ENCODE measurements around the gene CD2AP.

Gene CD2AP

DNA sequence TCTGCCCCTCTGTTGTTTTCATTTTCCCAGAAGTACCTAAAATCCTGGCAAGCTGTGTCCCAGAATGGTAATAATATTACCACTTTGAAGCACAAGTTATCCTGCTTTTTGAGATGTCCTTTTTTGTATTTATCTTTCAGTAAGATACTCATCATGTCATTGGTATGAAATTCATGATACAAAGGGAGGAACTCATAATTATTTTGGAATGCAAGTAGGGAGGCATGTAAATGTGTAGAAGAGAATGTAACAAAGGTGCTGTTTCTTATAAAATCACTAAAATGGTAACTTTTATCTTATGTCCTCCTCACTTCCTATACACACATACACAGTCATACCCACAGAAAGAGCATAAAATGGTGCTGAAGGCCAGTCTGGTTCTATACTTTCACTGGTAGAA is 109.9 kb downstream of the CD2AP start (continued):
- TF ChIP-seq CSDC2 (CRISPR knock-in tag; IDR thresholded peaks at IDR 0.05) (no peak), ZFP3 (CRISPR knock-in tag; IDR thresholded peaks at IDR 0.05) (no peak), SNAI2 (CRISPR knock-in tag; IDR thresholded peaks at IDR 0.05) (no peak)

DNA sequence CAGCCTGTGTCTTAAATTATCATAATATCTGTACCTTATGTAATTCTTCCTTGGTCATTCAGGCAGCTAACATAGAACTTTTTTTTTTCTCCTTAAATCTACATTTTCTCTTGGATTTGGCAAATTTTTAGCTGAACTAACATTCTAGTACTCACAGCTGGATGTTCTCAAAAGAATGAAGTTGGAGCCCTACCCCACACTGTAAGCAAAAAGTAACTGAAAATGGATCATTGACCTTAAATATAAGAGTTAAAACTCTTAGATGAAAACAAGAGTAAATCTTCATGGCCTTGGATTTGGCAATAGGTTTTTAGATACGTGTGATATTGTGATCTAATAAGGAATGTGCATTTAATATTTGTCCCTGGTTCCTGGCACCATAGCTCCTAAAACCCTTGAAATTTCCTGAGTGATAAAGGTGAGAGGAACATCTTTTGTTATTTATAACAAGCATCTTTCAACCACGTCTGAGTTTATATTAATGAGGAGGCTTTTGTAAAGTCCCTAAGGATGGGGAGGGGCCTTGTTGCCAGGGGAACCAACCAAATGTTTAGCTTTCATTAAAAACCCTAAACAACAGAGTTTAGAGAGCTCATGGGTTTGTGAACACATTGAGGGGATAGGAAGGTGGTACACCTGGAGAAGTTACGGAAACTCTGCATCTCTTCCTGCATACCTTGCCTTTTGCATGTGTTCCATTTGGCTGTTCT is 114.7 kb downstream of the CD2AP start:
- TF ChIP-seq, protein P1, sequence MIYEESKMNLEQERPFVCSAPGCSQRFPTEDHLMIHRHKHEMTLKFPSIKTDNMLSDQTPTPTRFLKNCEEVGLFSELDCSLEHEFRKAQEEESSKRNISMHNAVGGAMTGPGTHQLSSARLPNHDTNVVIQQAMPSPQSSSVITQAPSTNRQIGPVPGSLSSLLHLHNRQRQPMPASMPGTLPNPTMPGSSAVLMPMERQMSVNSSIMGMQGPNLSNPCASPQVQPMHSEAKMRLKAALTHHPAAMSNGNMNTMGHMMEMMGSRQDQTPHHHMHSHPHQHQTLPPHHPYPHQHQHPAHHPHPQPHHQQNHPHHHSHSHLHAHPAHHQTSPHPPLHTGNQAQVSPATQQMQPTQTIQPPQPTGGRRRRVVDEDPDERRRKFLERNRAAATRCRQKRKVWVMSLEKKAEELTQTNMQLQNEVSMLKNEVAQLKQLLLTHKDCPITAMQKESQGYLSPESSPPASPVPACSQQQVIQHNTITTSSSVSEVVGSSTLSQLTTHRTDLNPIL (CRISPR knock-in tag; IDR thresholded peaks at IDR 0.05; ENCODE audit: low read depth): no peak
- TF ChIP-seq TCF4 (CRISPR knock-in tag; IDR thresholded peaks at IDR 0.05; ENCODE audit: borderline replicate concordance): no peak
- no peak for TF ChIP-seq ESRRG (CRISPR knock-in tag; IDR thresholded peaks at IDR 0.05)
- no peak for TF ChIP-seq BACH2 (CRISPR knock-in tag; IDR thresholded peaks at IDR 0.05; ENCODE audit: borderline replicate concordance)

GRCh38 chr6:47593979-47594378 is 116.4 kb downstream of the CD2AP start:
- no peak for ATAC-seq
- TF ChIP-seq TCF4 (CRISPR knock-in tag; IDR thresholded peaks at IDR 0.05; ENCODE audit: borderline replicate concordance) (no peak), PATZ1 (CRISPR knock-in tag; IDR thresholded peaks at IDR 0.05; ENCODE audit: borderline replicate concordance) (no peak), ESRRG (CRISPR knock-in tag; IDR thresholded peaks at IDR 0.05) (no peak), ZNF70 (CRISPR knock-in tag; IDR thresholded peaks at IDR 0.05) (no peak), ZC3H10 (CRISPR knock-in tag; IDR thresholded peaks at IDR 0.05) (no peak), POU6F1 (CRISPR knock-in tag; IDR thresholded peaks at IDR 0.05; ENCODE audit: borderline replicate concordance, low read depth) (no peak), BACH2 (CRISPR knock-in tag; IDR thresholded peaks at IDR 0.05; ENCODE audit: borderline replicate concordance) (no peak), GLIS3 (CRISPR knock-in tag; IDR thresholded peaks at IDR 0.05) (no peak), ZNF8 (CRISPR knock-in tag; IDR thresholded peaks at IDR 0.05) (no peak), ZFP30 (CRISPR knock-in tag; IDR thresholded peaks at IDR 0.05) (no peak)

More for the DNA sequence above, 114.7 kb downstream of the CD2AP start:
- ATAC-seq: no peak

GRCh38 chr6:47595785-47596184 is 118.2 kb downstream of the CD2AP start:
- no peak for ATAC-seq

GRCh38 chr6:47598367-47598766 is 120.8 kb downstream of the CD2AP start:
- no peak for ATAC-seq
- TF ChIP-seq OSR1 (CRISPR knock-in tag; IDR thresholded peaks at IDR 0.05) (no peak), ZNF8 (CRISPR knock-in tag; IDR thresholded peaks at IDR 0.05) (peak; percentile 66)

More at GRCh38 chr6:47595785-47596184, 118.2 kb downstream of the CD2AP start:
- TF ChIP-seq ZNF70 (CRISPR knock-in tag; IDR thresholded peaks at IDR 0.05): no peak

DNA sequence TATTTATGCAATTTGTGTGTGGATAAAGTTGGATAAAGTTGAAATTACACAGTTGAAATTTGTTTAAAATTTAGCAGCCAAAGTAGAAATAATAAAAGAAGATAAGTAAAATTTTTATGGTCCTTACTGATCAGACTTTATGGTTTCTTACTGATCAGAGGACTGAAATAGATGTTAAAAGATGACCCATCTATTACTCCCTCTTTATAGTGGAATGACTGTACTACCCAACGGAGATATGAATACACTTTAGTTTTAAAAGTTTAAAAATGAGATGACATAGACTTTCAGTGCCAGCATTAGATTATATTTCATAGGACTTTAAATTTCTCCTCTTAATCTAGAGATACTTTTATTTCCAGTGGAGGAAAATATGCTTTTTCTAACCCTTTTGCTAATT is 121.9 kb downstream of the CD2AP start:
- ATAC-seq: no peak
- TF ChIP-seq, protein P1 (CRISPR knock-in tag; IDR thresholded peaks at IDR 0.05; ENCODE audit: low read depth): no peak
- TF ChIP-seq TSHZ2 (CRISPR knock-in tag; IDR thresholded peaks at IDR 0.05): no peak
- TF ChIP-seq ZFP30 (CRISPR knock-in tag; IDR thresholded peaks at IDR 0.05): no peak
- no peak for TF ChIP-seq ZNF8 (CRISPR knock-in tag; IDR thresholded peaks at IDR 0.05)
- TF ChIP-seq ARNTL (CRISPR knock-in tag; IDR thresholded peaks at IDR 0.05; ENCODE audit: borderline replicate concordance, low read depth): no peak
- TF ChIP-seq TOX (CRISPR knock-in tag; IDR thresholded peaks at IDR 0.05; ENCODE audit: borderline replicate concordance): no peak
- TF ChIP-seq RARB (CRISPR knock-in tag; IDR thresholded peaks at IDR 0.05): no peak
- TF ChIP-seq OSR1 (CRISPR knock-in tag; IDR thresholded peaks at IDR 0.05): no peak
- no peak for TF ChIP-seq TCF4 (CRISPR knock-in tag; IDR thresholded peaks at IDR 0.05; ENCODE audit: borderline replicate concordance)
- TF ChIP-seq ISL1 (CRISPR knock-in tag; IDR thresholded peaks at IDR 0.05): no peak
- no peak for TF ChIP-seq POU6F1 (CRISPR knock-in tag; IDR thresholded peaks at IDR 0.05; ENCODE audit: borderline replicate concordance, low read depth)
- no peak for TF ChIP-seq BACH2 (CRISPR knock-in tag; IDR thresholded peaks at IDR 0.05; ENCODE audit: borderline replicate concordance)

Measured in SK-N-SH treated with all-trans-retinoic acid at 6 μM for 48 hours (cell line).